Measurements from ENCODE around the gene LCMT1.
"Not testable (repeated sequence)": the region's sequence is repeated elsewhere in the genome, so short reads cannot be mapped to it uniquely, and the experiment has no call there.

LCMT1 gene

DNA sequence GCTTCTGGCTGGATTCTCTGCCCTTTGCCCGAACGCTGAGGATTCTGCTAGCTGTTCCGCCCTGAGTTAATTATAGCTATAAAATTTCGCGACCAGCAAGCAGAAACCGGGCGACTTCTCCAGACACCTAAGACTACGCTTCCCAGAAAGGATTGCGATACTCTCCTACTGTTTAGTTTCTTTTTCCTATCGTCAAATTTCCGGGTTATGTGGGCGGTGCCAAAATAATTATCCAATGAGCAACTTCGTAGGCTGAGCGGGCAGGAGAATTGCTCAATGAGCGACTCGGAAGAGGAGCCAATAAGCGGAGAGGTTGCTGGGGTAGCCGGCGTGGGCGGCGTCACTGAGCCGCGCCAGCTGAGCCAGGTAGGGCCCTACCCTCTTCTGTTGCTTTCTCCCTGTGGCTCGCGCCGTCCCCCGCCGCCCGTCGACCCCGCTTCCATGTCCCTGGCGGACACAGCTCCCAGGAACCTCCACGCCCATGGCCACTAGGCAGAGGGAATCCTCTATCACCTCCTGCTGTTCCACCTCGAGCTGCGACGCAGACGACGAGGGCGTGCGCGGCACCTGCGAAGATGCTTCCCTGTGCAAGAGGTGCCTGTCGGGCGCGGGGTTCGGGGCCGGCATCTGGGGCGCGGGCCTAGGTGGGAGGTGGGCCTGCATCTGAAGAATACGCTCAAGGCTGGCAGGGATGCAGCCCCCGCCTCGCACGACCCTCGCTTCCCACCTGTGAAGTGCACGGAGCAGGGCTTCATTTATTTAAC is at the start of gene LCMT1:
Gene LCMT1, plus strand, starts transcription at position 340 of the 764 bp plus-strand sequence. Its CDS starts 142 bp downstream, at position 482.
- H3K4me3 ChIP-seq (ENCODE audit: low read depth, low read length), result peak within 1 kb of the TSS; percentile 98
- DNase-seq (ENCODE audit: low read depth), result peak; percentile 89

DNA sequence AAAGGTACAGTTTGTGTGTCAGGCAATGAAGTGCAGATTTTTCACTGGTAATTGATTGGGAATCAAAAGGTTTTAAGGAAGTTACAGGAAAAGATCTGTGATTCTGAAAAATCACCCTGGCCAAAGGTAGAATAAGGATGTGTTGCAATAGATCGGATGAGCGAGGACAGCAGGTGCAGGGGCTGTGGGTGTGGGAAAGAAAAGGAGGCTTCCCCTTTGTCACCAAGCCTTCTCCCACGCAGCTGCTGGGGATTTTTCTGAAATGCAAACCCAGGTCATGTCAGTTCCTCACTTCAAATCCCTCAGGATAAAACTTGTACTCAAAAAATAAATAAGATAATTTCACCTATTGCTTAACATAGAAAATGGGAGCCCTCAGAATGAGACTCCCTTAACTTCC is 48.4 kb upstream of the LCMT1 start:
- DNase-seq (ENCODE audit: low read depth), result no peak
- no peak overlapping the region for H3K4me3 ChIP-seq (ENCODE audit: low read depth, low read length)

DNA sequence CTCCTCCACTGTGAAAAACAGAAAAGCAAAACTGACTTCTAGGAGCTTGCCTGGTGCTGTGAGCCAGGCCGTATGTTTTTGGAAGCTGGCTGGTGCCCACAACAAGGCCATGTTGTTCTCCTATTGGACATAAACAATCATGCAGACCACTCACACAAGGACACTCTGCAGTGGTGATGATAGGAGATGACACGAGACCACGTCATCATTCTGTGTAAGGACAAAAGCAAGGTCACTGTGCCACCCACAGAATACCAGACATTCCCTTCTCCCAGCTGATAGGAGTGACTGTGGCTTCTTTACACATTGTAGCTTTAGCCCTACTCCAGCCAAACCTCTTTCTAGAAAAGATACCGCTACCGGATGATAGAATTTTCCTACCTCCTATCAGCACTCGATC is 47.7 kb upstream of the LCMT1 start:
- no peak for DNase-seq (ENCODE audit: low read depth)
- no peak overlapping the region for H3K4me3 ChIP-seq (ENCODE audit: low read depth, low read length)

DNA sequence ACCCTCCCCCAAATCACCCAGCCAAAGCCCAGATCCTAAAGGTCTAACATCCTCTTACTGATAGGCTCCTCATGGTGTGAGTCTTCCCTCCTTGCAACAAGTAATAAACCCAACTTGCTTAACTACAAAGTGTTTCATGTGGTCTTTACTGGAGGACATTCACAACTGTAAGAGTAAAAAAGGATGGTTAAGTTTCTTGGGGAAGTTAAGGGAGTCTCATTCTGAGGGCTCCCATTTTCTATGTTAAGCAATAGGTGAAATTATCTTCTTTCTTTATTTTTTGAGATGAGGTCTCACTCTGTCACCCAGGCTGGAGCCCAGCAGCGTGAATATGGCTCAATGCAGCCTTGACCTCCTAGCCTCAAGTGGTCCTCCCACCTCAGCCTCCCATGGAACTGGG is 47.3 kb upstream of the LCMT1 start:
- not testable (repeated sequence) for DNase-seq (ENCODE audit: low read depth); H3K4me3 ChIP-seq (ENCODE audit: low read depth, low read length)

DNA sequence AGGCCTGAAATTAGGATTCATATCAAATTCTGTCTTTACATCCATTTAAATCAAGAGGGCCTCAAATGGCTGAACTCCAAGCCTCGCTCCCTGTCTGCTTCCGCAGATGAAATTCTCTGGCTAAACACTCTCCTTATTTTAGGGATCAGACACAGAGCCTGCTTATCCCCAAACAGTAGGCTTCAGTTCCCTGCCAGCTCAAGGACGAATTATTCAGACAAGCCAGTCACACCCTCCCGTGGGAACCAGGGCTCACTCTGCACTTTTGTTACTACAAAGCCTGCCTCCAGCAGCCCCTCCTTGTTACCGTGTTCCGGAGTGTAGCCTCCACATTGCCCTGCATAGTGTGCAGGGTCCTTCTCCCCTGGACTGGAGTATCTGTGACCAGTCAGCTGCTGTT is 46.6 kb upstream of the LCMT1 start:
- H3K4me3 ChIP-seq (ENCODE audit: low read depth, low read length), result no peak overlapping the region
- no peak for DNase-seq (ENCODE audit: low read depth)

DNA sequence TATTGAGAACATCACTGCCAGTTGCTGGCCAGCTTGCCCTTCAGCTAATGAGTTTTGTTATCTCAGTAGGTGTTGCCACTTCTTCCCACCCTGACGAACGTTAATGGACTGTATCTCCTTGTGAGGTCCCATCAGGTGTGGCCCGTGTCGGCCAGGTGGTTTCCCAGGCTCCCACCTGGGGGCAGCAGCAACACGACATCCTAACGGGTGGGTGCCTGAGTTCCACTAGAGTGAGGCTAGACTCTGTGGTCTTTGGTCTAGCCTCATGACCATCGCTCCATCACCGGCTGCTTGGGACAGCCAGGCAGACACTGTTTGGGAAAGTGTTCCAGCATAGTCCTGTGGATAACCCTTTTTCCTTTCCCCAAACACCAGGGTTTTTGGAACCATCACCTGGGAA is 45.6 kb upstream of the LCMT1 start:
- no peak overlapping the region for H3K4me3 ChIP-seq (ENCODE audit: low read depth, low read length)
- no peak for DNase-seq (ENCODE audit: low read depth)

DNA sequence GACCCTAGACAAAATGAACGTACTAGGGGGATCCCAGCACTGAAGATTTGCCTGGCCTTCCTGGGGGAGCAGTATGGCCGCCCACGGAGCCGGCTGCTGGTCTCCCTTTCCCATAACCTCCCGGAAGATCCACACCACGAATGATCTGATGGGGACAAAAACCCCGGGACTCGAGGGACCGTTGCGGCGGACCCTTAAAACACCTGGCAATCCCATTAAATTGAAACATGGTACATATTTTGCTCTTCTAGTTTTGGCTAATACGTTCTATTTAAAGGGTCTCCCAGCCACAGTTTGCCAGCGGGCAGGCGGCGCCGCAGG is 45.2 kb upstream of the LCMT1 start:
- peak overlapping the region; percentile 66 for H3K4me3 ChIP-seq (ENCODE audit: low read depth, low read length)
- no peak for DNase-seq (ENCODE audit: low read depth)

DNA sequence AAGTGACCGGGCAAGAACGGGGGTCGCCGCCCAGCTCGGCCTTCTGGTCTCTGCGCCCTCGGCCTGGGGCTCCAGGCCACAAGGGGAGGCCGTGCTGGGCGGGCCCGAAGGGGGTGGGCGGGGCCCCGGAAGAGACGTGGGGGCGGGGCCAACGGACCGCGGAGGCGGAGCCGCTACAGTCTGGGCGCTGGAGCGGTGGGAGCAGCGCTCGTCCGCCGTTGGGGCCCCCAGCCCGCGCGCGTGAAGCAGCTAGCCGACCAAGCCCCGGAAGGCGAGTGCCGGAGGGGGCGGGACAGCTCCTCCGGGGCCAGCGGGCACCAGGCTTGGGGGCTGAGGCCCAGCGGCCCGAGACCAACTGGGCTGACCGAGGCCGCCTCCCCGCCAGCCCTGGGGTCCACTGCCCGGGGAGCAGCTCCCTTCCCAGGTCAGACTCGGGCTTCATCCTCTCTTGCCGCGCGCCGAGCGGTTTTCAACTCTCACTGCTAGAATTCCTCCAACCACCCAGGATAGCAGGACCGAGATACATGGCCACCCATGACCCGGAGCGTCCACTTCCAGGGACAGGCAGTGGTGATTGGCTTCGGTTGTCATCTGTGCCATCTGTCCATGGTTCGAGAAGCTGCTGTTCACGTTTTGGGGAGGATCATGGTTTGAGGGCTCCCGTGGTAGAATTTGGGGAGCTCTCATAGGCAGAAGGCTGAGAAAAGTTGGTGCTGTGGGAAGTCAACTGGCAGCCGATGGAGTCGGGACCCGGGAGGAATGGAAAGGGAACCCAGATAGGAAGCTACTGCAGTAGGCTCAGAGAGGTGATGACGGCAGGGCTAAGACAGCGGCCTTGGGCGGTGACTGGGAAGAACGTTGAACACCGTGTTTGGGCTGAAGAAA is 44.6 kb upstream of the LCMT1 start:
- peak overlapping the region; percentile 66 for H3K4me3 ChIP-seq (ENCODE audit: low read depth, low read length)
- DNase-seq (ENCODE audit: low read depth), result no peak

DNA sequence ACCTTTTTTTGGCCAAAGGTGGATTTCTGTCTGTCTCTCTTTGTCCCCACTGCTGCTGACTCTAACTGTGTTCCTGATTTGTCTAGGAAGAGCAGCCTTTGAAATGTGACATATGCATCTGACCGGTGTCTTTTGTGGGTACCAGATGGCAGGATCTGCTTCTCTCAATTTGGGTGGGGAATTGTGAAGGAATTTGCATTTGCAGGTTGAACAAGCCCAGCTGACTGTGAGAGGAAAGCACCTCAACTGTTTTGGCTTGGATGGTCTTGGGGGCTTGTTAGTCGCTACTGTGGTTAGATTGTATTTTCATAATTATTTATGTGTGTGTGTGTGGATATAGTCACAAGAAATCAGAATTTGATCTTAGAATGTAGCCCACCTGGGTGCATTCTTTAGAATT is 37.7 kb upstream of the LCMT1 start:
- no peak for DNase-seq (ENCODE audit: low read depth)
- no peak overlapping the region for H3K4me3 ChIP-seq (ENCODE audit: low read depth, low read length)

DNA sequence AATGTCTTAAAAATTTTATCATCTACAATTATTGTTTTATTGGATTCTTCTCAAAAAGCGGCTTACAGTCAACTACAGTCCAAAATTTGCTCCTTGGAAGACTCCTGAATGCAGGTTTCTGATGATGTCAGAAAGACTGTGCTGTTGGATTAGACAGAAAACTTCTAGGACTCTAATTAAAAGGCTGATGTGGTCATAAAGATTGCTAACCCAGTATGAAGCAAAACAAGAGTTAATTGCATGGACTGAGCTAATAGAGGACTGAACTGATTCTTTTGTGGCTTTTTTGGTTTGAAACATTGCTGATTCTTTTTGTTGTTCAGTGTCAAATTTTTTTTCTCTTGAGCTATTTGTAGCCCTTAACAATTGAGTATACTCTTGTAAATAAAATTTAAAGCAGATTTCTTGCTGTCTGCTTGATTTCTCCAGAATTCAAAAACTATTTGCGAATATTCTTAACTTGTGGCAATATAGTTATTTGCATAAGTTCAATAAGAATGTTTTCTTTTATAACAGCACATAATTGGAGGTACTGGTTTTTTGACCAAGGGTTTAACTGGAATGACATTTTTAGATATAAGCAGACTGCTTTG is 33.1 kb upstream of the LCMT1 start:
- no peak for DNase-seq (ENCODE audit: low read depth)

DNA sequence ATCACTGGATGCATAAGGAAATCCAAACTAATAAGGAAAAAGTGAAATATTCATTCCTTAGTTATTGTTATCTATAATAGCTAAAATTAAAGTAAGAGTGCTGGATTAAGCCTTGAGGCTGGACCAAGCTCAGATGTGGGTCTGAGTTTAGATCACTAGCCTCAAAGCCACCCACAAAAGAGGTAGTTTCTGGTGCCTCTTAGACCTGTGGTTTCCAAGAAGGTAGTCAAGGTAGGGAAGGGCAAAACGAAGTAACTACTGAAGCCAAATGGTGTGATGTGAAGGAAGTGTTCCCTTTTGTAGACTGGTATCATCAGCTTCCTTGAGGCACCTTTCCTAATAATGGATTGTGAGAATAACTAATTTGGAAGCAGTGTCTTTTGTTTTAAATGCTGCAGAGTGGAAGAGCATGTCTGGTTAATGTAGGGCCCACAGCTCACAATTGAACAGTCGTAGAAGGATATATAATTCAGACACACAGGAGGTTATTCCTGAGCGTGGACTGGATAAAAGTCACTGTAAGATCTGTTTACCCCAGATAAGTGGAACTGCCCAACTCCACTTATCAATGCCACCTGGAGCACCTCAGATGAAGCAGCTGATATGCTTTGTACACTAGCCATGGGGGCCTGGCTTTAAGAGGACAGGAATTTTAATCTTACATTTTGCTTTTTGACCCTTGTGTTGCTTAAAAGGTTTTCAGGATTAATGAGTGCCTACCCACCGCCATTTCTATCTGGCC is 31.7 kb upstream of the LCMT1 start:
- DNase-seq (ENCODE audit: low read depth), result no peak
- H3K4me3 ChIP-seq (ENCODE audit: low read depth, low read length), result no peak overlapping the region

More for the DNA sequence above, 33.1 kb upstream of the LCMT1 start:
- no peak overlapping the region for H3K4me3 ChIP-seq (ENCODE audit: low read depth, low read length)

DNA sequence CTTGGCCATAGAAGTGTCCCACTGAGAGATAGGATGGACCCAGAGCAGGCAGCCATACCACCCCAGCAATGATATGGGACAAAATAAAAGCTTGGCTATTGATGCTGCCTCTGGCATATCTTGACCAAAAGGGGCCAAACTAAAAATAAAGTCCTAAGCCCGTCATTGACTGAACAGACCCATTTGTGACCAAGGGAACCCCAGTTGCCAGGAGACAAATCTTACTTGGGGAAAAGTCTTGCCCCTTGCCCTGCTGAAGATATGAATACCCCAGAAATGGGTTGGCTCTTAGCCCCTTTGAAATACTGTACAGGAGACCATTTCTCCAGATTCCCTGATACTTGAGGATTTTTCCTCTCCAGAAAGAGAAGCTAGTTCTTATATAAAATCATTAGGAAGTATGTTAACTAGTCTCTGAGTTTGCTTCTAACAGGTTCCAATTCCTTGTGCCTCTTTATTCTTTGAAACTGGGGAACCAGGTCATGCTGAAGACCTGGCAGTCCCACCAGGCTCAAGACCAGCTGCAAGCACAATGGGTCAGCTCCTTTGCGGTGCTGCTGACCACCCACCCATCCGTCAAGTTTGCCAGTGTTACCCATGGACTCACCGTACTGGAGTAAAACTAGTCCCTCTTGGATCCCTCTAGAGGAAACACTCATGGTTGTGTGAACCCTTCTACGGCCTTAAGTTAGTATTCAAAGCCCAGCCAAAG is 31.0 kb upstream of the LCMT1 start:
- DNase-seq (ENCODE audit: low read depth), result no peak
- H3K4me3 ChIP-seq (ENCODE audit: low read depth, low read length), result no peak overlapping the region

DNA sequence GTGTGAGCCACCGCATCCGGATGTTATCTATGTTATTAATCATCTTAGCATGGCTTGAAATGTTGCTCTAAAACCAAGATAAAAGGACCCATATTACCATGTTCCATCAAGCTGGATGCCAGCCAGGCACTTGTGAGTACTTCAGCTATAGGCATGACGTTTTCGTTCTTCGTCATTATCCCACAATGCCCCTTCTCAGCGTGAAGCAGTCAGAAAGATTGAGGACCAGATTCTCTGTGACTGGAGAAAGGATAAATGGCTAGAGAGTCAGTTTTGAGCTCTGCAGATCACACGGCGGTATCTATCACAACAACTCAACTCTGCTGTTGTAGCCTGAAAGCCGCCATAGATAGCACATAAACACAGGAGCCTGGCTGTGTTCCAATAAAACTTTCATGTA is 29.8 kb upstream of the LCMT1 start:
- H3K4me3 ChIP-seq (ENCODE audit: low read depth, low read length), result no peak overlapping the region
- no peak for DNase-seq (ENCODE audit: low read depth)

DNA sequence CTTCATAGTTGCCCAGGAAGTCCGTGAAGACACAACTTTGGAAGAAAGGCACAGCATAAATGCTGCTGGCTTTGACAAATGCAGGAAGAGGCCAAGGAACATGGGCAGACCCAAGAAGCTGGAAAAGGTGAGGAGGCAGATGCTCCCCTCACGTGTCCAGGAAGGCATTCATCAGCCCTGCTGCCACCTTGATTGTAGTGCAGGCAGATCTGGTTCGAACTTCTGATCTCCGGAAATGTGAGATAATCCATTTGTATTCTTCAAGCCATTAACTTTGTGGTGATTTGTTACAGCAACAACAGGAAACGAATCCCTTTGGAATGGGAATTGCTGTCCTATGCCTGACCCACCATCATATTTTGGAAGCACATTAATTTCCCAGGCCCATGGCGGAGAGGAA is 28.5 kb upstream of the LCMT1 start:
- no peak for DNase-seq (ENCODE audit: low read depth)
- H3K4me3 ChIP-seq (ENCODE audit: low read depth, low read length), result no peak overlapping the region

DNA sequence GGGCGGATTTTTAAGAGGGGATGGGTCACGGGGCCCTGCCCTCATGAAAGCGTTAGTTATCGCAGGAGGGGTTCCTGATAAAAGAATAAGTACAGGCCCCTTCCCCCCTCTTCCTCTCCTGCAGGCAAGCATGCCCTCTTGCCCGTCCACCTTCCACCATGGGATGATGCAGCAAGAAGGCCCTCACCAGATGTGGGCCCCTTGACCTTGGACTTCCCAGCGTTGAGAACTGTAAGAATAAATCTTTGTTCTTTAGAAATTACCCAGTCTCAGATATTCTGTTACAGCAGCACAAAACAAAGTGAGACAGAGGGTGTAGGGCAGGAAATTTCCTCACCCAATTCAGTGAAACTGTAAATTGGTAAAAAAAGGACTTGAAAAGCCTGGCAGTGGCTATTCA is 27.8 kb upstream of the LCMT1 start:
- no peak for DNase-seq (ENCODE audit: low read depth)
- H3K4me3 ChIP-seq (ENCODE audit: low read depth, low read length), result no peak overlapping the region

DNA sequence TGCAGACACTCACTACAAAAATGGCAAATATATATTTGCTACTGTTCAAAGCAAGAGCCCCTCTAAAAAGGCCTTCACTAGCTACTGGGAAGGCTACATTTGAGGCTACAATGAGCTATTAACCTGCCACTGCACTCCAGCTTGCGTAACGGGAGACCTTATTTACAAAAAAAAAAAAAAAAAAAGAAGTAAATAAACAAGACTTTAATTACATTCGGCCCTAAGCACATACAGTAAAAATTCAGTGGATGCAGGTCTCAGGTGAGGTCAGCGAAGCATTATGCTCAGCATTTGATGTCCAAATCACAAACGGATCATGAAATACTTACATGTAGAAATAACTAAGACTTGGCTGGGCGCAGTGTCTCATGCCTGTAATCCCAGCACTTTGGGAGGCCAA is 26.7 kb upstream of the LCMT1 start:
- DNase-seq (ENCODE audit: low read depth), result no peak
- H3K4me3 ChIP-seq (ENCODE audit: low read depth, low read length), result no peak overlapping the region

DNA sequence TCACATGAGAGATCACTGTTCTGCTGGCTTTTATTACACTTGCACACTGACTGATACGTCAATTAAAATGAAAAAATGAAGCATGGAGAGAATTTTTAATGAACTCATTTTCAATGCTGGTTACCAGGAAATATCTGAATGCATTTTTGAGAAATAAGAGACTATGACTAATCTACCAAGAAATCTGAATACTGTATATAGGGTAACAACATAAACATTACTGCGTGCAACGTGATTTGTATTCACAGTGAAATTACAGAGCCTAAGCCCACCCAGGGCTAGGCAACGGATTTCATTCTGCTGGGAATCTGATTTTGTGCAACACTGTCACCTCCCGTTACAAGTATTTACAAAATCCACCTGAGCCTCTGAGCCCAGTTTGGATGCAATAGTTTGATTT is 23.8 kb upstream of the LCMT1 start:
- H3K4me3 ChIP-seq (ENCODE audit: low read depth, low read length), result no peak overlapping the region
- no peak for DNase-seq (ENCODE audit: low read depth)

DNA sequence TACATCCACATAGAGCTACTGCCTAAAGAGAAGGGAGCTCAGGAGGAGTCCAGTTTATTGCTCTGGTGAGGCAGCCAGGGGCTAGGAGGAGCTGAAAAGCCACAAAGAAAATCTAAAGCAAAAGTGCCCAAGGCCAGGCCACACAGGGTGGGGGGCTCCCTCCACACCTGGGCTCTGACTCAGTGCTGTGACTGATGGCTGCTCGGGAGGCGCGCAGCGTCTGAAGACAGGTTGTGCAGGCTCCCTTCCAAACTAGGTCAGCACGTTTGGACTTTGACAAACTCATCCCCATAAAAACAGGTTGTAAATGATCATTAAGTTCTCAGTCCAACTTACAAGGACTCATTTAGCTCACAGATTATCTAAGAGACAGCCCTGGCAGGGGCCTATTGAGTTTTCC is 22.2 kb upstream of the LCMT1 start:
- no peak for DNase-seq (ENCODE audit: low read depth)
- H3K4me3 ChIP-seq (ENCODE audit: low read depth, low read length), result no peak overlapping the region

DNA sequence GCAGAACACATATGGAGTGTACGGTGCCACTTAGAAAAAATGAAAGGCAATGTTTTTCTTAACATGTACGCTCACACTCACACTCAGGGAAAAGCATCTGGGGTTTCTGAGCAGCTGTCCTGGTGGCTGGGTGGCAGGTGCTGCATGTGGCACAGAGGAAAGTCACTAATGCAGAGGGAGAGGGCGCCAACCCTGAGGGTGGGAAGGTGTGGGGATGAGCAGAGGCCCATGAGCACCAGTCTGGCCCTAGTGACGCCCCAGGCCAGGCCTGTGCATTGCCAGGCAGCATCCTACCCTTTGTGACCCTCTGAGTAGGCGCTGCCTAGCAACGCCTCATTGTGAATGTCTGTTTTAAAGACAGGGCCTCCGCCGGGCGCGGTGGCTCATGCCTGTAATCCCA is 19.1 kb upstream of the LCMT1 start:
- no peak for DNase-seq (ENCODE audit: low read depth)

More for the DNA sequence above, 19.1 kb upstream of the LCMT1 start:
- H3K4me3 ChIP-seq (ENCODE audit: low read depth, low read length), result no peak overlapping the region

Measured in skeletal muscle cell (primary cell).